SU-DHL-6 (cell line): ENCODE data around the gene SUSD3.

Source experiments
- H2AFZ ChIP-seq: fragments of 200-600 bp; sonication (generic); 2 replicates; pipeline ENCODE4 v1.6.1; 2014; ENCODE audit warnings: low read depth, mild to moderate bottlenecking, moderate library complexity, mixed read lengths, antibody characterized with exemption, low read length; ENCODE audit not compliant: severe bottlenecking
- H3F3A ChIP-seq: fragments of 200-600 bp; shearing (Covaris generic); 2 replicates; pipeline ENCODE4 v1.6.0; 2016; ENCODE audit warnings: antibody characterized with exemption, mild to moderate bottlenecking; ENCODE audit not compliant: insufficient read depth
- H3K27ac ChIP-seq: fragments of 200-600 bp; sonication (generic); 2 replicates; pipeline ENCODE4 v1.5.1; 2016; ENCODE audit warnings: low read depth, mild to moderate bottlenecking, low read length, moderate library complexity, mixed read lengths
- H3K27me3 ChIP-seq: fragments of 200-600 bp; sonication (generic), shearing (Covaris generic); 2 replicates; pipeline ENCODE4 v1.6.0; 2014; ENCODE audit warnings: mild to moderate bottlenecking, low read length
- H3K36me3 ChIP-seq: fragments of 200-600 bp; sonication (generic); 2 replicates; pipeline ENCODE4 v1.6.1; 2014; ENCODE audit warnings: mild to moderate bottlenecking, low read length, mixed read lengths
- H3K4me2 ChIP-seq: fragments of 300-600, 200-600 bp; shearing (Covaris generic), sonication (generic); 2 replicates; pipeline ENCODE4 v1.6.0; 2014; ENCODE audit warnings: low read length, low read depth, mild to moderate bottlenecking; ENCODE audit not compliant: poor library complexity, severe bottlenecking
- H3K4me3 ChIP-seq: fragments of 200-600 bp; sonication (generic); 2 replicates; pipeline ENCODE4 v1.5.1; 2014; ENCODE audit warnings: antibody characterized with exemption, low read length, mild to moderate bottlenecking, mixed read lengths; ENCODE audit not compliant: insufficient read depth, poor library complexity, severe bottlenecking
- H3K79me2 ChIP-seq: fragments of 200-600 bp; sonication (generic); 2 replicates; pipeline ENCODE4 v1.6.1; 2014; ENCODE audit warnings: mild to moderate bottlenecking, low read length, moderate library complexity; ENCODE audit not compliant: insufficient read depth
- H3K9ac ChIP-seq: fragments of 200-600 bp; sonication (generic); 2 replicates; pipeline ENCODE4 v1.7.0; 2014; ENCODE audit warnings: mild to moderate bottlenecking, low read length
- H3K9me2 ChIP-seq: fragments of 200-600 bp; sonication (generic); replicated peaks from 2 replicates; pipeline ENCODE4 v1.6.1; 2014; ENCODE audit warnings: low read length; ENCODE audit not compliant: insufficient read depth
- H3K9me3 ChIP-seq: fragments of 200-600 bp; sonication (generic); 2 replicates; pipeline ENCODE4 v1.6.1; 2014; ENCODE audit warnings: low read length, mixed read lengths; ENCODE audit not compliant: insufficient read depth
- H4K20me1 ChIP-seq: fragments of 200-600 bp; sonication (generic); 2 replicates; pipeline ENCODE4 v1.6.1; 2014; ENCODE audit warnings: low read depth, mild to moderate bottlenecking, antibody characterized with exemption, low read length, moderate library complexity, mixed read lengths
- CTCF ChIP-seq: fragments of 200-600 bp; sonication (generic); IDR thresholded peaks from one replicate; pipeline ENCODE4 v1.5.1; 2017; ENCODE audit warnings: antibody characterized with exemption, mild to moderate bottlenecking, low read length, moderate library complexity; ENCODE audit not compliant: insufficient read depth, poor library complexity, severe bottlenecking
- EZH2phosphoT487 ChIP-seq: fragments of 200-600 bp; sonication (generic), shearing (Covaris generic); conservative IDR thresholded peaks from 2 replicates; pipeline ENCODE4 v1.6.1; 2018; ENCODE audit warnings: mild to moderate bottlenecking, antibody characterized with exemption, low read length, moderate library complexity, mixed read lengths

SUSD3 gene

GRCh38 chr9:93010704-93011103, 47.8 kb upstream of the SUSD3 start:
- no peak overlapping the region for H3K4me3 ChIP-seq
- H3K36me3 ChIP-seq = no peaks in the 10 kb centered on the region
- no peaks in the 10 kb centered on the region for H3K27me3 ChIP-seq
- no peak overlapping the region for H2AFZ ChIP-seq
- H4K20me1 ChIP-seq = no peaks in the 10 kb centered on the region
- H3K79me2 ChIP-seq = no peaks in the 10 kb centered on the region
- H3K4me2 ChIP-seq = no peak overlapping the region
- H3K9me2 ChIP-seq = no peaks in the 10 kb centered on the region
- H3K27ac ChIP-seq = no peak overlapping the region
- no peak overlapping the region for H3K9ac ChIP-seq
- H3K9me3 ChIP-seq = no peaks in the 10 kb centered on the region
- no peaks in the 10 kb centered on the region for H3F3A ChIP-seq
- TF ChIP-seq CTCF (no peak), EZH2phosphoT487 (no peak)

DNA sequence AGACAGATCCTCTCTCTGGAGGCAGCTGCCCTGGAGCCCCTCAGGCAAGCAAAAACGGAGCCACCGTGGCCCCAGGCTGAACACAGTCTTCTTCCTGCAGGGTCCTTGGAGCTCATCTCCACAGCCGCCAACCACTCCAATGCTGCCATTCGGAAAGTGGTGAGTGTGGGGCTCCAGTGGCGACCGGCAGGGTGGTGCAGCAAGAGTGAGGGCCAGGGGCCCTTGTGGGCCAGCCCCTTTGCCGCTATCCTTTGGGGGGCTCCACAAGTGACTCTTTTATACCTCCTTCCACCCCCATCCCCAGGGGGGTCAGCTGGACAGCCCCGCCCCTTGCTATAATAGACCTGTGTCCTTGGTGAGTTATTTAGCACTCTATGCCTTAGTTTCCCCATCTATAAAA, 47.4 kb upstream of the SUSD3 start:
- Histone ChIP-seq H4K20me1 (no peaks in the 10 kb centered on the region), H3K9ac (no peak overlapping the region), H3K79me2 (no peaks in the 10 kb centered on the region), H3K36me3 (no peaks in the 10 kb centered on the region), H3K27me3 (no peaks in the 10 kb centered on the region), H3K9me3 (no peaks in the 10 kb centered on the region), H3K4me2 (no peak overlapping the region), H3K9me2 (no peaks in the 10 kb centered on the region), H3K27ac (no peak overlapping the region), H3K4me3 (no peak overlapping the region), H3F3A (no peaks in the 10 kb centered on the region), H2AFZ (no peak overlapping the region)
- TF ChIP-seq EZH2phosphoT487 (no peak), CTCF (no peak)

DNA sequence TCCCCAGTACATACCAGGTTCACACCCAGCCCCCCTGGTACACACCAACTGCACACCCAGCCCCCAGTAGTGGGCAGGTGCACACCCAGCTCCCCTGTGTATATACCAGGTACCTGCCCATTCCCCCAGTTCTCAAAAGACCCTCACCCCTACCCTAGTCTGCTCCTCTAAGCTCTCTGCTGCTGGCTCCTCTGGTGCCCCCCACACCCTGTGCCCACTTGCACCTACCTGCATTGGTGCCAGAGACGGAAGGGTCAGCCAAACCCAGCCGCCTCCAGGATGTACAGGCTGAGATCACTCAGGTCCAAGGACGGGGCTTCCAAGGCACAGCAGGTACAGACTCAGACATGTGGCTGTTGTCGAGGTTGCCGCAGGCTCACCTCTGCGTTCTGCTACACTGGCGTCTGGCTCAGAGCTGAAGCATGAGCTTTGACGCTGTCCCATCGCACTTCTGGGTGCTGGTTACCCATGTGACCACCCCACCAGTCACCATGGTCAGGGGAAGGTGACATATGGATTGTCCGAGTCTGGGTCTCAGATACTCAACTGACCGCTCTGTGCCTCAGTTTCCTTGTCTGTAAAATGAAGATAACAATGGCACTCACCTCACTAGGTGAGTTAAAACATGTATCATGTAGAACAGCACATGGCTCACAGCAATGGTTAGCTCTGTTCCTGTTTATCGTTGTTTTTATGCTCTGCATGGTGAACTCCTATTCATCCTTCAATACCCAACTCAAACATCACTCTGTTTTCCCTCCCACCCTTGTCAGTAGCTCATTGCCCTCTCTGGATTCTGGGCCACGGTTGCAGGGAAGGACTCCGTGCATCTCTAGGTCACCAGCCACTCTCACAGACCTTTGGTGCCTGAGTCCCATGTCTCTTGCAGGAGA, 45.3 kb upstream of the SUSD3 start:
- Histone ChIP-seq H3K27me3 (no peaks in the 10 kb centered on the region), H3K27ac (no peak overlapping the region), H3K9me3 (no peaks in the 10 kb centered on the region), H3K36me3 (no peaks in the 10 kb centered on the region), H3F3A (no peaks in the 10 kb centered on the region), H2AFZ (no peak overlapping the region), H3K9me2 (no peaks in the 10 kb centered on the region), H3K4me3 (no peak overlapping the region), H3K9ac (no peak overlapping the region), H3K4me2 (no peak overlapping the region), H4K20me1 (no peaks in the 10 kb centered on the region), H3K79me2 (no peaks in the 10 kb centered on the region)
- TF ChIP-seq EZH2phosphoT487 (no peak), CTCF (no peak)
